DND-41 (cell line): Measurements from ENCODE around the gene HYKK.
"Not testable (repeated sequence)": the region's sequence is repeated elsewhere in the genome, so short reads cannot be mapped to it uniquely, and the experiment has no call there.

Experiments
- ATAC-seq: fragments of 200-7000 bp; cut with Tn5 transposase; 3 replicates; pipeline ENCODE4 v1.9.1; 2021; ENCODE audit warnings: low read depth; ENCODE audit not compliant: insufficient read depth
- DNase-seq: peaks from one replicate; pipeline ENCODE4 v3.0.0-alpha.2; 2020
- H2AFZ ChIP-seq: 2 replicates; pipeline ENCODE4 v1.6.0; 2012; ENCODE audit warnings: low read depth, low read length
- H3K27ac ChIP-seq: 2 replicates; pipeline ENCODE4 v1.5.1; 2012; ENCODE audit warnings: low read length, inconsistent platforms
- H3K27me3 ChIP-seq: fragments of 200-600 bp; sonication (generic); 2 replicates; pipeline ENCODE4 v1.6.0; 2012; ENCODE audit warnings: low read length, mild to moderate bottlenecking, inconsistent platforms; ENCODE audit not compliant: insufficient read depth, poor library complexity
- H3K36me3 ChIP-seq: 2 replicates; pipeline ENCODE4 v1.5.1; 2012; ENCODE audit warnings: low read length, inconsistent platforms; ENCODE audit not compliant: insufficient read depth
- H3K4me1 ChIP-seq: 2 replicates; pipeline ENCODE4 v1.5.1; 2012; ENCODE audit warnings: mild to moderate bottlenecking, low read length; ENCODE audit not compliant: insufficient read depth
- H3K4me2 ChIP-seq: 2 replicates; pipeline ENCODE4 v1.6.0; 2012; ENCODE audit warnings: mild to moderate bottlenecking, moderate library complexity, low read length, inconsistent platforms; ENCODE audit not compliant: insufficient read depth
- H3K4me3 ChIP-seq, 2 experiments: fragments of 200-600 bp in 1 of 2; shearing (Covaris generic) in 1 of 2; 2 replicates each; pipeline ENCODE4 v1.5.1; 2012 to 2016; ENCODE audit warnings: inconsistent platforms in 2 of 2, low read length in 2 of 2, mild to moderate bottlenecking in 2 of 2, low read depth in 1 of 2, moderate library complexity in 1 of 2
- H3K79me2 ChIP-seq: 2 replicates; pipeline ENCODE4 v1.6.0; 2012; ENCODE audit warnings: low read length, inconsistent platforms; ENCODE audit not compliant: insufficient read depth
- H3K9ac ChIP-seq: 2 replicates; pipeline ENCODE4 v1.6.0; 2012; ENCODE audit warnings: low read depth, mild to moderate bottlenecking, inconsistent platforms, low read length, moderate library complexity
- H3K9me3 ChIP-seq: 2 replicates; pipeline ENCODE4 v1.5.1; 2012; ENCODE audit warnings: low read length, moderate library complexity, mild to moderate bottlenecking, inconsistent platforms; ENCODE audit not compliant: insufficient read depth, severe bottlenecking
- H4K20me1 ChIP-seq: 2 replicates; pipeline ENCODE4 v1.6.0; 2012; ENCODE audit warnings: low read length; ENCODE audit not compliant: insufficient read depth
- CTCF ChIP-seq: IDR thresholded peaks from 2 replicates; pipeline ENCODE4 v1.5.1; 2012; ENCODE audit warnings: borderline replicate concordance, low read length, moderate library complexity, mild to moderate bottlenecking; ENCODE audit not compliant: poor library complexity, severe bottlenecking; ENCODE audit errors: extremely low read depth
- EZH2 ChIP-seq: IDR thresholded peaks from 3 replicates; pipeline ENCODE4 v1.6.1; 2012; ENCODE audit warnings: borderline replicate concordance, low read depth, mild to moderate bottlenecking, moderate library complexity, low read length, inconsistent platforms; ENCODE audit not compliant: severe bottlenecking

The HYKK gene

GRCh38 chr15:78533331-78533730 lies 26.0 kb downstream of the HYKK start:
- no peak for TF ChIP-seq EZH2
- Histone ChIP-seq H2AFZ (no peak overlapping the region), H3K4me2 (no peak overlapping the region), H3K4me3 (no peak overlapping the region), H3K9ac (no peak overlapping the region), H3K27me3 (no peaks in the 10 kb centered on the region), H3K27ac (no peak overlapping the region), H4K20me1 (no peaks in the 10 kb centered on the region), H3K79me2 (no peaks in the 10 kb centered on the region), H3K4me1 (no peaks in the 10 kb centered on the region), H3K9me3 (no peaks in the 10 kb centered on the region), H3K36me3 (no peaks in the 10 kb centered on the region)
- ATAC-seq: no peak
- no peak for DNase-seq

GRCh38 chr15:78536134-78536533 lies 28.8 kb downstream of the HYKK start:
- DNase-seq: no peak

GRCh38 chr15:78537266-78537905 lies 30.0 kb downstream of the HYKK start:
- Histone ChIP-seq H3K79me2 (peaks cover 24% of the 10 kb centered on the region), H3K4me2 (no peak overlapping the region), H3K27me3 (no peaks in the 10 kb centered on the region), H2AFZ (no peak overlapping the region), H3K4me1 (peaks cover 18% of the 10 kb centered on the region), H3K9ac (no peak overlapping the region), H3K9me3 (no peaks in the 10 kb centered on the region), H3K4me3 (no peak overlapping the region), H3K36me3 (peaks cover 6% of the 10 kb centered on the region), H4K20me1 (0 out of 2 replicates have a peak, but pooled peaks cover 5% of the 10 kb centered on the region), H3K27ac (no peak overlapping the region)
- no peak for DNase-seq
- no peak for ATAC-seq
- TF ChIP-seq CTCF (no peak), EZH2 (no peak)

More at GRCh38 chr15:78536134-78536533, 28.8 kb downstream of the HYKK start:
- no peak for ATAC-seq
- no peak overlapping the region for H3K9ac ChIP-seq
- no peak overlapping the region for H3K4me3 ChIP-seq
- 0 out of 2 replicates have a peak, but pooled peaks cover 5% of the 10 kb centered on the region for H4K20me1 ChIP-seq
- no peak overlapping the region for H3K27ac ChIP-seq
- no peak overlapping the region for H3K4me2 ChIP-seq
- H2AFZ ChIP-seq: no peak overlapping the region
- H3K36me3 ChIP-seq: no peaks in the 10 kb centered on the region
- peaks cover 7% of the 10 kb centered on the region; the same call in 1 of the 2 replicates for H3K4me1 ChIP-seq
- no peaks in the 10 kb centered on the region for H3K27me3 ChIP-seq
- peaks cover 11% of the 10 kb centered on the region for H3K79me2 ChIP-seq
- TF ChIP-seq EZH2 (no peak), CTCF (no peak)
- no peaks in the 10 kb centered on the region for H3K9me3 ChIP-seq

GRCh38 chr15:78538358-78538757 lies 31.0 kb downstream of the HYKK start:
- Histone ChIP-seq H3K9ac (no peak overlapping the region), H3K4me2 (no peak overlapping the region), H3K36me3 (peaks cover 16% of the 10 kb centered on the region), H3K27ac (no peak overlapping the region), H3K9me3 (no peaks in the 10 kb centered on the region), H3K79me2 (peaks cover 34% of the 10 kb centered on the region), H2AFZ (peak overlapping the region; percentile 43; the same call in 1 of the 2 replicates), H3K4me1 (peaks cover 28% of the 10 kb centered on the region), H4K20me1 (peaks cover 9% of the 10 kb centered on the region; the same call in 1 of the 2 replicates), H3K27me3 (no peaks in the 10 kb centered on the region), H3K4me3 (no peak overlapping the region)
- no peak for TF ChIP-seq EZH2
- no peak for TF ChIP-seq CTCF
- ATAC-seq (no peak), DNase-seq (no peak)

GRCh38 chr15:78539464-78540140 lies 32.2 kb downstream of the HYKK start:
- not testable (repeated sequence) for DNase-seq, H3K9me3 ChIP-seq, H3K27me3 ChIP-seq, ATAC-seq
- H3K9ac ChIP-seq: peak overlapping the region; percentile 98
- H3K27ac ChIP-seq: peak overlapping the region; percentile 100
- peaks cover 27% of the 10 kb centered on the region for H3K36me3 ChIP-seq
- H3K4me2 ChIP-seq: peak overlapping the region; percentile 79
- peaks cover 12% of the 10 kb centered on the region; the same call in 1 of the 2 replicates for H4K20me1 ChIP-seq
- peak overlapping the region; percentile 99 for H2AFZ ChIP-seq
- peaks cover 41% of the 10 kb centered on the region for H3K79me2 ChIP-seq
- H3K4me3 ChIP-seq: peak overlapping the region; percentile 84 to 91; a peak in 3 of 4 replicates
- H3K4me1 ChIP-seq: peaks cover 33% of the 10 kb centered on the region
